HG03060 (cell line): ENCODE results near the gene XYLB.
"Not testable (repeated sequence)": the region's sequence is repeated elsewhere in the genome, so short reads cannot be mapped to it uniquely, and the experiment has no call there.

Experiments used
- ATAC-seq: cut with Tn5 transposase; IDR thresholded peaks from one replicate; pipeline ENCODE4 v1.9.1; 2021; ENCODE audit warnings: low read depth, moderate number of reproducible peaks; ENCODE audit not compliant: unreplicated experiment

XYLB gene

DNA sequence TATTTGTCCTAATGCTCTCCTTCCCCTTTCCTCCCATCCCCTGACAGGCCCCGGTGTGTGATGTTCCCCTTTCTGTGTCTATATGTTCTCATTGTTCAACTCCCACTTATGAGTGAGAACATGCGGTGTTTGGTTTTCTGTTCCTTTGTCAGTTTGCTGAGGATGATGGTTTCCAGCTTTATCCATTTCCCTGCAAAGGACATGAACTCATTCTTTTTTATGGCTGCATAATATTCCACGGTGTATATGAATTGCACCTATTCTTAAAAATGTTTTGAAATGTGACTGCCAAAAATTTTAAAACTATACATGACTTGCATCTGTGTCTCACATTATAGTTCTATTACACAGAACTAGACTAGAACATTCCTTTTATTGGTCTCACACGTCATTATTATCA is 25.9 kb upstream of the XYLB start:
- not testable (repeated sequence) for ATAC-seq

DNA sequence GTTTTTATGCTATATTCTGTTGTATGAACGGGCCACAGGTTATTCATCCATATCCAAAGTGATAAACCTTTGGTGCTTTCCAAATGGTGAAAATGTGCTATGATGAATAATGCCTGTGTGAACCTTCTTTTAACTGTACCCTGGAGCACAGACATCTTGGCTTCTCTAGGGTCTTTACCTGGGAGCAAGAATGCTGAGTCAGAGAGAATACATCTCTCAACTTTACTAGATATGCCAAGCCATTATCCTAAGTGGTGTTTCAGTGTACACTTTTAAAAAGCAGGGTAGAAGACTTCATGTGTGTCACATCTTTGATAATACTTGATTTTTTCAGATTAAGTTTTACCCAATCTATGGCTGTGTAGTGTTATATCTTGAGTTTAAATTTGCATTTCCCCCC is 23.5 kb upstream of the XYLB start:
- no peak for ATAC-seq

DNA sequence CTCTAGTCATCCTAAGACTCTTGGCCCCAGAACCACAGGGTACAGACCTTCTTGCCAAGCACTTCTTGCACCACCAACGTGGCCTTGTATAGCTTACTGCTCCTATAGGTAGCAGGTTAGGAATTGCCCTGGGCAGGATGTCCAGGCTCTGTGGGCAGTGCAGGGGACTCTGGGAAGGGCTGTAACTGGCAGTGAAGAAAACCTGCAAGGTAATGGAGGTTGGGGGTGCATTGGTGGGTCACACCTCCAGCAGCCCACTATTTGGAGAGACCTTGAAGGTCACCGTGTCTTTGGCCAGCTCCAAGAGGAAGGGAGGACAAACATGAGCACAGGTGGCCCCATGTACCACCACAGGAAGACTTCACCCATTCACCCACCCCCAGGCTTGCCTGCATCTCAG is 21.3 kb upstream of the XYLB start:
- no peak for ATAC-seq

DNA sequence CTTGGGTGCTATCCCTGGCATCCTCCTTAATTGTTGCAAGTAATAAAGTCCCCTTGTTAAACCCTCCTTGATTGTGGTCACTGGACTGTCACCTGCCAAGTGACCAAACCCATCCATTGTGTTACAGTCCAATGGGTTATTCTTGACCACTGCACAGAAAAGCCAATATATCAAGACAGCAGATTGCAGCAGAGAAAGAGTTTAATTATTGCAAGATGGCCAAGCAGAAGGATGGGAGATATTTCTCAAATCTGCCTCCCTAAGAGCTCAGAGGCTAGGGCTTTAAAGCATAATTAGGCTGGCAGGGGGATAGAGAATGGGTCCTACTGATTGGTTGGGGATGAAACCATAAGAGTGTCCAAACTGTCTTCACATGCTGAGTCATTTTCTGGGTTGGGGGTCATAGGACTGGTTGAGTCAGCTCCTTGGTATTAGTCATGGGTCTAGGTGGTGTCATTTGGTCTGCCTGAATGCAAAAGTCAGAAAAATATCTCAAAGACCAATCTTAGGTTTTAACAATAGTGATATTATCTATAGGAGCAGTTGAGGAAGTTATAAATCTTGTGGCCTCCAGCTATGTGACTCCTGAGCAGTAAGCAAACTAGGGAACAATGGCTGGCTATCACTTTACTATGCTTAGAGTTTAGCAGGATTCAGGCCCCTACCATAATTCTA is 19.1 kb upstream of the XYLB start:
- ATAC-seq = no peak

DNA sequence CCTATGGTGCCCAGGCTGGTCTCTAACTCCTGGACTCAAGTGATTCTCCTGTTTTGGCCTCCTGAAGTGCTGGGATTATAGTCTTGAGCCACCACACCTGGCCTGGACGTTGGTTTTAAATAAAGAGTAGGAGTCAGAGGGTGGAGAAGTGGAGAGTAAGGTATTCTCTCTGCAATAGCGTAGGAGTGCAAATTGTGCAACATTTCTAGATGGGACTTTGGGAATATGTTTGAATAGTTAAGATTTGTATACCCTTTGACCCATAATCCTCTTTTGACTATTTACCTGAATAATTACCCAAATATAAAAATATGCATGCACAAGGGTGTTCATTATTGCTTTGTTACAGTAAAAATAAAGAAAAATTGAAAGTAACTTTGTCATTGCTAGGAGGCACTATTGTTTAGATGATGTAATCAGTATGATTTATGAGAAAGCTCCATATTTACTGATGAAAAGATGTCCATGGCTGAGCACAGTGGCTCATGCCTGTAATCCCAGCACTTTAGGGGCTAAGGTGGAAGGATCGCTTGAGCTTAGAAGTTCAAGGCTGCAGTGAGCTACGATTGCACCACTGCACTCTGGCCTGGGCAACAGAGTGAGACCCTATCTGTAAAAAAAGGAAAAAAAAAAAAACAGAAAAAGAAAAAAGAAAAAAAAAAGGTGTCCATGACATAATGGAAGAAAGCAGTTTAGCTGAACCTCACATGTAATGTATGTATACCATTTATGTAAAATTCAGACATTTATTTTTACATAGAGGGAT is 15.1 kb upstream of the XYLB start:
- no peak for ATAC-seq

DNA sequence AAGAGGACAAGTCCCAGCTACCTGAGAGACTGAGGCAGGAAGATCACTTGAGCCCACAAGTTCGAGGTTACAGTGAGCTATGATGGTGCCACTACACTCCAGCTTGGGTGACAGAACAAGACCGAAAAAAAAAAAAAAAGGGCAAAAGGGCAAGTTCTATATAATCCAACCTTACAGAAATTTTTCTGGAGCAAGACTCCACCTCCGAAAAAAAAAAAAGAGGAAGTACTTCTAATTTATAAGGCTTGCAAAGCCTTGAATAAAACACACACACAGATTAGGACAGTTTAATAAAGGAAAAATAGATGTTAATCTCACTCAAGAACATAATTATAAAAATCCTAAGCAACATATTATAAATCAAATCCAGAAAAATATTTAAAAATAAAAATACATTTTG is 14.4 kb upstream of the XYLB start:
- no peak for ATAC-seq

DNA sequence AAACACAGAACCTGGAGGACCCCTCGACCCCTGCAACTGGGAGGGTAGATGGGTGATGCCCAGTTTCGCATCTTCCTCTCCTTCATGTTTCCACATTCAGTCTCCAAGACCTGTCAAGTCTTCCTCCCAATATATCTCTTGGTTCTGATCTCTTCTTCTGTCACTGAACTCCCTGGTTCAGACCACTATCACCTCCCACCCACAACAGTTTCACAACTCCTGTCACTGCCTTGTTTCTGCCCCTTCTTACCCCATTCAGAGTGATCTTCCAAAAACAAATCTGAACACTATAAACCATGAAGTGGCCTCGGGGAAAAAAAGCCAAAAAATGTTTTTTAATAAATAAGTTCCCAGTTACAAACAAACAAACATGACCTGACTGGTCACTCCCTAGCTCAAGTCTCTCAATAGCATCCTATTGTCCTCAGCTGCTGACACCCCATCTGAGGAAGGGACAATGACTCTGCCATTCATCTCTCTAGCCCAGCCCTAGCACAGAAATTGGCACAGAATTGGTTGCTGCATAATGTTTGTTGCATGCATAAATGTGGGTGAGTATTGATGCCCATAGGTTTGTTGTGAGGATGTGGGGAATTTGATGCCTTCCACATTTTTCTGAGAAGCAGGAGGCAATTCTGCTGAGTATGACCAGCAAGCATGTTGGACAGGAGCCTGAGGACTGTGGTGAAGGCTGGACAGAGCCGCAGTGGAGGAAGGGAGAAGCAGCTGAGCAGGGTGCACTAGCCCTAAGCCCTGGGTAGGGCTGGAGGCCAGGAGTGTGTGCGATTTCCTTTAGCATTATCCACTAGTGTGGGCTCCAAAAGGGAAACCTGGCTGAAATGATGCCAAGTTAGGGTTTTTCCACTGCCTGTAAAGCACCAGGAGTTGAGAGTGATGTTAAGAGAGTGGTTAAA is 12.2 kb upstream of the XYLB start:
- ATAC-seq = no peak

DNA sequence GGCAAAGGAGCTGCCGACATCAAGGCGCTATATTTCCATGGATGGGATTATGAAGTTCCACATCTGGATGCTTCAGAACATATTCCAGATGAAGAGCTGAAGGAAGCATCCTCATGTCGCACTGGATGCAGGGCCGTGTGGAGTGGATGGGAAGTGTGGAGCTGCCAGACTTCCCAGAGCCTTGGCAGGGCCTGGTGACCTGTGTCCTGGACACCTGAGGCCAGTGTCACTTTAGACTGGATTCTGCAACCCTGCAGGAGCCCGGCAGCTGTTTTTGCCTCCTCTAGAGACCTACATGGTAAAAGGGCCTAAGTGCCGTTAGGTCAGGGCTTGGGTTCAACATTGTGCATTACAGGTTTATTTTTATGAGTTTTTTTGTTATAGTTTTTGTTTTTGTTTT is 11.3 kb upstream of the XYLB start:
- ATAC-seq = no peak

DNA sequence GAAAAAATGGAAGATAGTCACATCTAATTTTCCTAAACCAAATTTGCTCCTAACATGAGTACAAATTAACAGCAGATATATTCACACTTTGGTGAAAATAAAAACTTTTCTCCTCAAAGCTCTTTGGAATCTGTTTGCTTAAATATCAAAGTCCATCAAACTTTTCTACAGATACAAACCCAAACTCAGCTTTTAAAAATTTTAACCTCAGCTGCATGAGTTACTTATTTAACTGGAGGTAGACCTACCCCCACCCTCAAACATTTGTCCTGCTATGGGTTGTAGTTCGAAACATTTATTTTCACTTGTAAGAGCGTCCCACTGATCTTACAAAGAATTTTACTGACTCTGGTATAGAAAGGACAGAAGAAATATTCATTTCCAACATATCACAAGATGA is 8.9 kb upstream of the XYLB start:
- ATAC-seq = no peak

DNA sequence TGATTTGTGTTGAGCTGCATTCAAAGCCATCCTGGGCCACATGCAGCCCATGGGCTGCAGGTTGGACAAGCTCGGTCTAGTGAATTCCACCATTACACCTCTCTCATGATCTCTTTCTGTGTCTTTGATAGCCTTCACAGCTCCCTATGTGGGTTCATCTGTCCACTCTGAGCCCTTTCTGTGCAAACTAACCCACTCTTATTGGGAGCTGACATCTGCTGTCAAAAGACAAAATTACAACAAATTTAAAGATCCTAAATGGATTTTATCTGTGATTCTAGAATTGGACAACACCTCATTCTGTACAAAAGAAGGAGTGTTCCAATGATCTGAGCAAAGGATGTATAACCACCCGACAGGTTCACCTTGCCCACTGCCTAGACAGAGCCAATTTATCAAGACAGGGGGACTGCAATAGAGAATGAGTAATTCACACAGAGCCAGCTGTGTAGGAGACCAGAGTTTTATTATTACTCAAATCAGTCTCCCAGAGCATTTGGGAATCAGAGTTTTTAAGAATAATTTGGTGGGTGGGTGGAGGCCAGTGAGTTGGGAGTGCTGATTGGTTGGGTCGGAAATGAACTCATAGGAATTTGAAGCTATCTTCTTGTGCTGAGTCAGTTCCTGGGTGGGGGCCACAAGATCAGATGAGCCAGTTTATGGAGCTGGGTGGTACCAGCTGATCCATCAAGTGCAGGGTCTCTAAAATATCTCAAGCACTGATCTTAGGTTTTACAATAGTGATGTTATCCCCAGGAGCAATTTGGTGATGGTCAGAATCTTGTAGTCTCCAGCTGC is 2.6 kb upstream of the XYLB start:
- no peak for ATAC-seq

DNA sequence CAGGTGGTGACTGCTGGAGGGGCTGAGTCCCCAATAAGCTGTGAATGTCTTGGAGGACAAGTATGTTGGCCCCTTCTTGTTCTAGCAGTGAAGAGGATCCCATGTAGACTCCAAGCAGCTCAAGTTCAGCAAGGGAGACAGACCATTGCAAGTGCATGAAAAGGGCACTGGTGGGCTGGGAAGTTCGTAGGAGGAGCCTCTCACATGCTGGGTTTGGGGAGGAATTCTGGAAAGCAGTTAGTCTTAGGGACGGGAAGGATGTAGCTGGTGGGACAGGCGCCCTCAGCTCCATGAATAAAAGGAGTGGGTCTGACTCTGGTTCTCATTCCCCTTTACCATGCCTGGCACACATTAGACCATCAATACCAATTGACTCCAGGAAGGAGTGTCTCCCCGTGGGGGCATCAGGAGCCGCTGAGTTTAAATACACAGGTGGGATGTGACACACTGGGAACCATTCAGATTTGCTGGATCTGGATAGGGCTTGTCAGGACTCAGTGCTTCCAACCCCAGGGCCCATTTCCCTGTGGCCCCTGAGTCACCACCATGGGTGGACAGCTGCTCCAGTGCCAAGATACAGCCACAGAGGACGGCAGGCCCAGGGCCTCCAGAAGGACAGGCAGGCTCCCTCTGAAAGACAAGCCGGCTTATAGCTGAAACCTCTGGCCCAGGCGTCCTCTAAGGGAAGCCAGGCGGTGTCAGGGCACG is 552 bp upstream of the XYLB start:
- no peak for ATAC-seq

DNA sequence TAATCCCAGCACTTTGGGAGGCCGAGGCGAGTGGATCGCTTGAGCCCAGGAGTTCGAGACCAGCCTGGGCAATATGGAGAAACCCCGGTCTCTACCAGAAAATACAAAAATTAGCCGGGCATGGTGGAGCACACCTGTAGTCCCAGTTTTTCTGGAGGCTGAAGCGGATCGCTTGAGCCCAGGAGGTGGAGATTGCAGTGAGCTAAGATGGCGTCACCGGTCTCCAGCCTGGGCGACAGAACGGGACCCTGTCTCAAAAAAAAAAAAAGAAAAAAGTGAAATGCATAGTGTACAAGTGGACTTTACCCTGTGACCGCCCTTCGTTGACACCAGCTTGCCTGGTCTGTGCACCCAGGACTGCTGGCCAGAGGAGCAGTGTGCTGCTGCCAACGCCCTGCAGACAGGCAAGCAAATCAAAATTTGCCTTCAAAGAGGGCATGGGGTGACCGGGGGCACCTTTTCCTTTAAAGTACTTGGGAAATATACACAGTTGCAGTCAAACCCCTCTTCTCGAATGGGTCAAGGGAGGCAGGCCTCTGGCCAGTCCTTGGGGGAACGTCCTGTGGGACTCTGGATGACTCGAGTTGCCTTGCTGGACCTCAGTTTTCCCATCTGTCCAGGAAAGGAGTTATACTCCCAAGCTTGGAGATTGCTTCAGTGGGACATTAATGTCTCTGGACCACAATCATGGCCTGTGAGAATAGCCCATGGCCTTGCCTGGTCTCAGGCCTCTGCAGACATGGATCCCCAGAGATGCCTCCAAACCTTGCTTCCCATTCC is 1.0 kb downstream of the XYLB start:
- no peak for ATAC-seq

DNA sequence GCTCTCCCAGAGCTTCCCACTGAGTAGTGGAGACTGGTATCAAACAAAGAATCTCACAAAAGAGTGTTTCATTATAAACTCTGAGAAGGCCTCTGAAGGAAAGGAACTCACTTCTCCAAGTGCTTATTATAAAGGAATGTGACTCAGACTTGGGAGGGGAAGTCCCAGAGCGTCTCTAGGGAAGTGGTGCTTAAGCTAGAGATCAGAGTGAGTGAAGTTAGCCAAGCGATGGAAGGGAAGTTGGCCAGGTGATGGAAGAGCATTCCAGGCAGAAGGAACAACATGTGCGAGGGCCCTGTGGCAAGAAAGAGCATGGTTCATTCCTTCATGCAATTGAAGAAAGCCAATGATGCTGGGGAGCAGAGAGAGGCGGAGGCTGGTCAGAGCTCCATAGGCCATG is 2.3 kb downstream of the XYLB start:
- ATAC-seq = no peak

DNA sequence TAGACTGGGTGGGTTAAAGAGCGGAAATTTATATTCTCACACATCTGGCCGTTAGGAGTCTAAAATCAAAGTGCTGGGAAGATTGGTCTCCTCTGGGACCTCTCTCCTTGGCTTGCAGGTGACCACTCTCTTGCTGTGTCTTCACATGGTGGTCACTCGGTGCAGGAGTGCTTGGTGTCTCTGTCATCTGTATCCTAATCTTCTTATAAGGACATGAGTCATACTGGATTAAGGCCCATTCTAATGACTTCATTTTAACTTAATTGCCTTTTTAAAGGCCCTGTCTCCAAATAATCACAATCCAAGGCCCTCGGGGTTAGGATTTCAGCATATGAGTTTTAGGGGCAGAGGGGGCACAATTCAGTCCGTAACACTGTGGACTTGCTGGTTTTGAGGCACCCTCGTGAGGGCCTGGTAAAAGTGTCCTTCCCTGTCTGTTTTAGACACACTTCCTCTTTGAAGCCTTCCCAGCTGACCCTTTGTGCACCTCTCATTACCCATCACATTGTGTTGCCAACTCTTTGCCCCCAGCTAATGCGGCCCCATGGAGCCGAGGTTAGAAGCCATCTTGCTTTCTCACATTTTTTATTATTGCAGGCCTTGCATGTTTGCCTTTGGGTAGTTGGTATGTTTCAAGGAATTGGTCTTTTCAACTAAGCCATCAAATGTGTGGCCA is 3.2 kb downstream of the XYLB start:
- ATAC-seq = no peak

DNA sequence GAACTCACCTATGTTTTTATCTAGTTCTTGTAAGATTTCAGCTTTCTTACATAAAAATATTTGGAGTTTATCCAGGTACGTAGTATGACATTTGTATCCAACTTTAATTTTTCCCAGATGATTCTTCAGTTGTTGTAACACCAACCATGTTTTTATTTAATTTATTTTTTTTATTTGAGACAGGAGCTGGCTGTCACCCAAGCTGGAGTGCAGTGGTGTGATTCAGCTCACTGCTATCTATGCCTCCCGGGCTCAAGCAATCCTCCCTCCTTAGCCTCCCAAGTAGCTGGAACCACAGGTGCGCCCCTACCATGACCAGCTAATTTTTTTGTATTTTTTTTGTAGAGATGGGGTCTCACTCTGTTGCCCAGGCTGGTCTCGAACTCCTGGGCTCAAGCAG is 6.6 kb downstream of the XYLB start:
- no peak for ATAC-seq

DNA sequence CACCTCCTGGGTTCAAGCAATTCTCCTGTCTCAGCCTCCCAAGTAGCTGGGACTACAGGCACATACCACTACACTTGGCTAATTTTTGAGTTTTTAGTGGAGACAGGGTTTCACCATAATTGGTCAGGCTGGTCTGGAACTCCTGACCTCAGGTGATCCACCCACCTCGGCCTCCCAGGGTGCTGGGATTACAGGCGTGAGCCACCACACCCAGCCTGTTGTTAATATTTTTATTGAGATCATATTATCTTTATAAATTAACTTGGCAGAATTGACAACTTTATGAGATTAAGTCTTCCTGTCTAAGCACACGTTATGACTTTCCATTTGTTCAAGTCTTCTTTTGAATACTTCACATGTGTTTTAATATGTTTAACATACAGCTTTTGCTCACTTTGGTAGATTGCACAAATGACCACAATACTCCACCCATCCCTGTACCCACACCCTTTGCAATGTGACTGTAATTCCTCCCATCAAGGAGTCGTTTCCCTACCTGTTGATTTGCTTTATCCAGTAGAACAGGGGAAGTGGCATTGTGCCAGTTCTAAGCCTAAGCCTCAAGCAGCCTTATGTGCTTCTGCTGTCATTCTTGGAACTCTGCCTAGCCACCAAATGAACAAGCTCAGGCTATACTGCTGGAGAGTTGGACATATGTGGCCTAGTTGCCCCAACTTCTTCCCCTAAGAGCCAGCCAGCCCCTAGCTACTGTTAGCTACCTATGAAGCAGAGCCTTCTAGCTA is 8.2 kb downstream of the XYLB start:
- ATAC-seq = no peak

DNA sequence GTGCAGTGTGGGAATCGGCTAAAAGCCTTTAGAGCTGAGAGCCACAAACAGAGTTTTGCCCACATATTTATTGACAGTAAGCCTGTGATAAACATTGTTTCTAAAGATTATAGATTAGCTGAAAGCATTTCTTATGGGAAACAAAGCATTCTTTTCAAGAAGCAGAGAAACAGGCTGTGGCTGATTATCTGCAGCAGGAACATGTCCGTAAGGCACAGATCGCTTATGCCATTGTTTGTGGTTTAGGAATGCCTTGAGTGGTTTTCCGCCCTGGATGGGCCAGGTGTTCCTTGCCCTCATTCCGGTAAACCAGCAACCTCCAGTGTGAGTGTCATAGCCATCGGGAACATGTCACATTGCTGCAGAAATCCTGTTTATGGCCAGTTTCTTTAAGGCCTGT is 12.5 kb downstream of the XYLB start:
- no peak for ATAC-seq

DNA sequence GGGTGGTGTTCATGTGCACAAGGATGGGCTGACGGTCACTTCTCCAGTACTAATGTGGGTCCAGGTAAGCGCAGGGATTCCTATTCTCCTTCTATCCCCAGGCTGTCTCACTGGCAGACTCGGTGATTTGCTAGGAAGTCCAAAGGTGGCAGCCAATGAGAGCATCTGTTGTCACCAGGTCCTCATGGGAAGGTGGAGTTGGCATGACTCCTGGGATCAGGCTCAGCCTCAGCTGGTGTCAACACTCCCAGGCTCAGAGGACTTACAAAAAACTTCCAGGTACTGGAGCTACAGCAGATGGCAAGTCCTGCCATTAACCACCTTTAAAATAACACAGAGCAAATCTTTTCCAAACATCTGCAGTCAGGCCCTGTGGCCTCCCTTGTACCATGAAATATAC is 13.8 kb downstream of the XYLB start:
- no peak for ATAC-seq
